Measurements from ENCODE around the gene MACROD1.

Gene MACROD1

DNA sequence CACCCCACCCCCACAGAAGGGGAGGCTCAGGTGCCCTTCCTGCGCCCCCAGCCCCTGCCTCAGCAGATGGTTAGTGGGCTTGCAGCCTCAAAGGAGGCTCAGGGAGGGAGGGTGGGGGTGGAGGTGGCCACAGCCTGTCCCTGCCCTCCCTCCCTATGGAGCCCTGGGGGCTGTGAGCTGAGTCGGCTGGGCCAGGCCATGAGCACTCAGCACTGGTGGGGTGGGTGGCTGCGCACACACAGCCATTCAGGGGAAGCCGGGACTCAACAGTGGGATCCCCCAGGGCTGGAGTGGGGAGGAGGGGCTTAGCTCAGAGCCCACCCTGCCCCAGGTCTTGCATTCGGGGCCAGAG, 80.0 kb downstream of the MACROD1 start:
- Histone ChIP-seq H3K9ac (ENCODE audit: low read length) (no peak overlapping the region), H3K27ac (ENCODE audit: low read depth, low read length) (no peak overlapping the region), H3K9me2 (replicated peaks; ENCODE audit: insufficient read depth, low read length) (no peaks in the 10 kb centered on the region), H3K4me3 (ENCODE audit: insufficient read depth, low read length, poor library complexity, severe bottlenecking) (no peak overlapping the region), H3K27me3 (ENCODE audit: low read length) (no peaks in the 10 kb centered on the region), H3K4me2 (ENCODE audit: low read depth, low read length, poor library complexity, severe bottlenecking) (no peak overlapping the region), H2AFZ (ENCODE audit: low read depth, low read length, severe bottlenecking) (no peak overlapping the region), H4K20me1 (ENCODE audit: low read depth, low read length) (no peaks in the 10 kb centered on the region), H3F3A (ENCODE audit: insufficient read depth) (no peaks in the 10 kb centered on the region), H3K36me3 (ENCODE audit: low read length) (no peaks in the 10 kb centered on the region), H3K9me3 (ENCODE audit: insufficient read depth, low read length) (no peaks in the 10 kb centered on the region), H3K79me2 (ENCODE audit: insufficient read depth, low read length) (no peaks in the 10 kb centered on the region)
- TF ChIP-seq EZH2phosphoT487 (conservative IDR thresholded peaks at IDR 0.05; ENCODE audit: low read length): no peak
- TF ChIP-seq, protein P1, sequence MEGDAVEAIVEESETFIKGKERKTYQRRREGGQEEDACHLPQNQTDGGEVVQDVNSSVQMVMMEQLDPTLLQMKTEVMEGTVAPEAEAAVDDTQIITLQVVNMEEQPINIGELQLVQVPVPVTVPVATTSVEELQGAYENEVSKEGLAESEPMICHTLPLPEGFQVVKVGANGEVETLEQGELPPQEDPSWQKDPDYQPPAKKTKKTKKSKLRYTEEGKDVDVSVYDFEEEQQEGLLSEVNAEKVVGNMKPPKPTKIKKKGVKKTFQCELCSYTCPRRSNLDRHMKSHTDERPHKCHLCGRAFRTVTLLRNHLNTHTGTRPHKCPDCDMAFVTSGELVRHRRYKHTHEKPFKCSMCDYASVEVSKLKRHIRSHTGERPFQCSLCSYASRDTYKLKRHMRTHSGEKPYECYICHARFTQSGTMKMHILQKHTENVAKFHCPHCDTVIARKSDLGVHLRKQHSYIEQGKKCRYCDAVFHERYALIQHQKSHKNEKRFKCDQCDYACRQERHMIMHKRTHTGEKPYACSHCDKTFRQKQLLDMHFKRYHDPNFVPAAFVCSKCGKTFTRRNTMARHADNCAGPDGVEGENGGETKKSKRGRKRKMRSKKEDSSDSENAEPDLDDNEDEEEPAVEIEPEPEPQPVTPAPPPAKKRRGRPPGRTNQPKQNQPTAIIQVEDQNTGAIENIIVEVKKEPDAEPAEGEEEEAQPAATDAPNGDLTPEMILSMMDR (IDR thresholded peaks at IDR 0.05; ENCODE audit: insufficient read depth, low read length, poor library complexity, severe bottlenecking): no peak

DNA sequence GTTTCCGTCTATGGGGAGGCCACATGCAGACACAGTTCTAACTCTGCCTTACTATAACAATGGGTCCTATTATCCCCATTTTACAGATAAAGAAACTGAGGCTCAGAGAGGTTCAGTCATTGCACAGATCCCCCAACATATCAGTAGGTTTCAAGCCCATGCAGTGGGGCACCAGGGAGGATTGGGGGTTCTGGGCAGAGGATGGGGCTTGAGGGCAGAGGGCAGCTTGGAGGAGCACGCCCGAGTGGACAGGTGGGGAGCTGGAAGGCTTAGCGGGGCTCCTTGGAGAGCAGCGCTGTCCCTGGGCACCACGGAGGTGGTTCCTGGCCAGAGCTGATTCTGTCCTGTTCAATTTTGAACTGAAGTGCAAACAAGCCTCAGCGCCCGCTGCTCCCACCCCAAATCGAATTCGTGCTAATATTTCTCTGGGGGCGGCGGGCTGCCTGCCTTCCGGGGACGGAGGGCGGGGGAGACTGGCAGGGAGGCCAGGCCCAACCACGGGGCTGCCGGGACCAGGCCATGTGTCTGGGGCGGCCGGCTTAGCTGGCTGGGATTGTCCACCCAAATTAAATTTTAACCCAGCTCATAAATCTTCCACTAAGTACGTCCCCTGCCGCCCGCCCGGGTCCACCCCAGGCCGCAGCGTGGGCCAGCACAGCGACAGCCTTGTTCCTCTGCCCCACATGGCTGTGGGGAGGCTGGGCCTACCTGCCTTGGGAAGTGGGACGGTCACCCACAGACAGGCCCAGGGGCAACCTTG, 80.8 kb downstream of the MACROD1 start:
- no peaks in the 10 kb centered on the region for H3K9me3 ChIP-seq (ENCODE audit: insufficient read depth, low read length)
- no peak for TF ChIP-seq EZH2phosphoT487 (conservative IDR thresholded peaks at IDR 0.05; ENCODE audit: low read length)
- TF ChIP-seq, protein P1 (IDR thresholded peaks at IDR 0.05; ENCODE audit: insufficient read depth, low read length, poor library complexity, severe bottlenecking): no peak
- H3K9me2 ChIP-seq (replicated peaks; ENCODE audit: insufficient read depth, low read length): no peaks in the 10 kb centered on the region
- H3K4me2 ChIP-seq (ENCODE audit: low read depth, low read length, poor library complexity, severe bottlenecking): no peak overlapping the region
- H3K4me3 ChIP-seq (ENCODE audit: insufficient read depth, low read length, poor library complexity, severe bottlenecking): no peak overlapping the region
- no peak overlapping the region for H3K27ac ChIP-seq (ENCODE audit: low read depth, low read length)
- H4K20me1 ChIP-seq (ENCODE audit: low read depth, low read length): no peaks in the 10 kb centered on the region
- H3K27me3 ChIP-seq (ENCODE audit: low read length): no peaks in the 10 kb centered on the region
- no peak overlapping the region for H3K9ac ChIP-seq (ENCODE audit: low read length)
- H2AFZ ChIP-seq (ENCODE audit: low read depth, low read length, severe bottlenecking): no peak overlapping the region
- H3K36me3 ChIP-seq (ENCODE audit: low read length): no peaks in the 10 kb centered on the region
- no peaks in the 10 kb centered on the region for H3F3A ChIP-seq (ENCODE audit: insufficient read depth)
- no peaks in the 10 kb centered on the region for H3K79me2 ChIP-seq (ENCODE audit: insufficient read depth, low read length)

DNA sequence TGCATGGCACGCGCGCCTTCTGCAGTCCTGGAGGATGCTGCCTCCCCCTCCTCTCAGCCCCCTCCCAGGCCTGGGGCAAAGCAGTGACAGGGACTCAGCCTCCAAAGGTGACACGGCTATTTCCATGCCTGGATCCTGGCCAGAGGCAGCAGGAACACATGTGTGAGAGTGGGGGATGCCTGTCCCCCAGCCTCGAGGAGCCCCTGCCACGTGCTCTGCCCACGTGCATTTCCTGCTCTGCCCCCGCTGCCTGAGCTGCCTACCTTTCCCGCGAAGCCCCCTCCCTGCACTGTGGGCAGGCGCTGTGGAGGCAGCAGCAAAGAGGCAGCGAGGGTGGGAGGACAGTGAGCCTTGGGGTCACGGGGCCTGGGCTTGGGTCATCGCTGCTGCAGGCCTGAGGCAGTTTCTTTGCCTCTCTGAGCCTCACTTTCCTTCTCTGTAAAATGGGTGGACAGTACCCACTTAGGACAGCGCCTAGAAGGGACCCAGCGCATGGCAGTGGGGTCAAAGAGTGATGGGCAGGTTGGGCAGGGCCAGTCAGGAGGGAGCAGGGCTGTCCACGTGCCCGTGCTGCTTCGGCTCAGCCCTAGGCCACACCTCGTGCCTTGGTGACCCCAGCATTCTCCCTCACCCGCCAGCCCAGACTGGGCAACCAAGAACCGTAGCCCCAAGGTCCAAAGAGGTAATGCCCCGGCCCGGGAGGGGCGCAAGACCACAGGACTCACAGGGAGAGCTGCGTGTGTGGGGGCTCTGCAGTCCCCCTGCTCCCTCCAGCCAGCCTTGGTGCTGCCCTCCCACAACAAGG, 81.6 kb downstream of the MACROD1 start:
- H3K79me2 ChIP-seq (ENCODE audit: insufficient read depth, low read length): no peaks in the 10 kb centered on the region
- H3K9me3 ChIP-seq (ENCODE audit: insufficient read depth, low read length): no peaks in the 10 kb centered on the region
- no peak overlapping the region for H3K9ac ChIP-seq (ENCODE audit: low read length)
- no peak overlapping the region for H2AFZ ChIP-seq (ENCODE audit: low read depth, low read length, severe bottlenecking)
- no peaks in the 10 kb centered on the region for H3F3A ChIP-seq (ENCODE audit: insufficient read depth)
- no peaks in the 10 kb centered on the region for H3K27me3 ChIP-seq (ENCODE audit: low read length)
- TF ChIP-seq EZH2phosphoT487 (conservative IDR thresholded peaks at IDR 0.05; ENCODE audit: low read length): no peak
- TF ChIP-seq, protein P1 (IDR thresholded peaks at IDR 0.05; ENCODE audit: insufficient read depth, low read length, poor library complexity, severe bottlenecking): no peak
- H3K27ac ChIP-seq (ENCODE audit: low read depth, low read length): no peak overlapping the region
- H3K36me3 ChIP-seq (ENCODE audit: low read length): no peaks in the 10 kb centered on the region
- H3K4me2 ChIP-seq (ENCODE audit: low read depth, low read length, poor library complexity, severe bottlenecking): no peak overlapping the region
- H4K20me1 ChIP-seq (ENCODE audit: low read depth, low read length): no peaks in the 10 kb centered on the region
- H3K9me2 ChIP-seq (replicated peaks; ENCODE audit: insufficient read depth, low read length): no peaks in the 10 kb centered on the region
- H3K4me3 ChIP-seq (ENCODE audit: insufficient read depth, low read length, poor library complexity, severe bottlenecking): no peak overlapping the region
